Measurements from ENCODE around the gene STRIT1.

DNA sequence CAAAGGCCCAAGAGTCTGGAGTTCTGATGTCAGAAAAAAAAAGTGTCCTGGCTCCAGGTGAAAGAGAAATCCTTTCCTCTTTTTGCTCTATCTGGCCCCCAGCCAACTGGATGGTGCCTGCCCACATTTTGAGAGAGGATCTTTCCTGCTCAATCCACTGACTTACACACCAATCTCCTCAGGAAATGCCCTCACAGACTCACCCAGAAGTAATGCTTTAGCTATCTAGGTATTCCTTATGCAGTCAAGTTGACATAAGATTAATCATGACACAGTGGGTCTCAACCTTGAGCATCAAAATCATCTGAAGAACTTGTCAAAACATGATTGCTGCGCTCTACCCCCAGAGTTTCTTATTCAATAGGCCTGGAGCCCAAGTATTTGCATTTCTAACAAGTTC is 31.2 kb downstream of the STRIT1 start:
- no peak for TF ChIP-seq POLR2A (IDR thresholded peaks at IDR 0.05)
- TF ChIP-seq, protein P1, sequence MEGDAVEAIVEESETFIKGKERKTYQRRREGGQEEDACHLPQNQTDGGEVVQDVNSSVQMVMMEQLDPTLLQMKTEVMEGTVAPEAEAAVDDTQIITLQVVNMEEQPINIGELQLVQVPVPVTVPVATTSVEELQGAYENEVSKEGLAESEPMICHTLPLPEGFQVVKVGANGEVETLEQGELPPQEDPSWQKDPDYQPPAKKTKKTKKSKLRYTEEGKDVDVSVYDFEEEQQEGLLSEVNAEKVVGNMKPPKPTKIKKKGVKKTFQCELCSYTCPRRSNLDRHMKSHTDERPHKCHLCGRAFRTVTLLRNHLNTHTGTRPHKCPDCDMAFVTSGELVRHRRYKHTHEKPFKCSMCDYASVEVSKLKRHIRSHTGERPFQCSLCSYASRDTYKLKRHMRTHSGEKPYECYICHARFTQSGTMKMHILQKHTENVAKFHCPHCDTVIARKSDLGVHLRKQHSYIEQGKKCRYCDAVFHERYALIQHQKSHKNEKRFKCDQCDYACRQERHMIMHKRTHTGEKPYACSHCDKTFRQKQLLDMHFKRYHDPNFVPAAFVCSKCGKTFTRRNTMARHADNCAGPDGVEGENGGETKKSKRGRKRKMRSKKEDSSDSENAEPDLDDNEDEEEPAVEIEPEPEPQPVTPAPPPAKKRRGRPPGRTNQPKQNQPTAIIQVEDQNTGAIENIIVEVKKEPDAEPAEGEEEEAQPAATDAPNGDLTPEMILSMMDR (IDR thresholded peaks at IDR 0.05) = no peak
- TF ChIP-seq POLR2AphosphoS5 (IDR thresholded peaks at IDR 0.05) = no peak
- TF ChIP-seq EP300 (IDR thresholded peaks at IDR 0.05) = no peak
